Hippocampal formation (tissue), 2 donors: ENCODE measurements around the gene TNS4.

Source experiments
- DNase-seq, 2 donors: peaks; one replicate each; lab custom pipeline; 2025; lab: John Stamatoyannopoulos, UW

TNS4 gene

GRCh38 chr17:40440166-40440565, 61.3 kb downstream of the TNS4 start:
- DNase-seq = no peak

GRCh38 chr17:40437095-40437732, 64.2 kb downstream of the TNS4 start:
- no peak for DNase-seq

DNA sequence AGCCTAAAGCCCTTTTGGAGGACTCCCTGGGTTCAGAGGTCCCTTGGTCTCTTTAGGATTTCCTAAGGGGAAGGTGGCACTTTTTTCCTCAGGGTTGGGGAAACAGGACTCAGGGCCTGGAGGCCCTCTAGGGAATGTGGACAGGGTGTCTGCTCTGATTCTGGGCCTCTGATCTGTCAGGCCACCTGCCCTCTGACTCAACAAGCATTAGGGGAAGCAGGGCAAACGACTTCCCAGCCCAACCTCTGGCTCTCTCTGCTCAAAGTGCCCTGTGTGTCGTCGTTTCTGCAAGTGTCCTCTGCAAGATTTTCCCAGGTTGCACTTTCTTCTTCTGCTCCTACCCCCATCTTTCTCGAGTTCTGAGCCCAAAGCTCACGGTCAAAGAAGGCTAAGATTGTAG, 64.8 kb downstream of the TNS4 start:
- no peak for DNase-seq

DNA sequence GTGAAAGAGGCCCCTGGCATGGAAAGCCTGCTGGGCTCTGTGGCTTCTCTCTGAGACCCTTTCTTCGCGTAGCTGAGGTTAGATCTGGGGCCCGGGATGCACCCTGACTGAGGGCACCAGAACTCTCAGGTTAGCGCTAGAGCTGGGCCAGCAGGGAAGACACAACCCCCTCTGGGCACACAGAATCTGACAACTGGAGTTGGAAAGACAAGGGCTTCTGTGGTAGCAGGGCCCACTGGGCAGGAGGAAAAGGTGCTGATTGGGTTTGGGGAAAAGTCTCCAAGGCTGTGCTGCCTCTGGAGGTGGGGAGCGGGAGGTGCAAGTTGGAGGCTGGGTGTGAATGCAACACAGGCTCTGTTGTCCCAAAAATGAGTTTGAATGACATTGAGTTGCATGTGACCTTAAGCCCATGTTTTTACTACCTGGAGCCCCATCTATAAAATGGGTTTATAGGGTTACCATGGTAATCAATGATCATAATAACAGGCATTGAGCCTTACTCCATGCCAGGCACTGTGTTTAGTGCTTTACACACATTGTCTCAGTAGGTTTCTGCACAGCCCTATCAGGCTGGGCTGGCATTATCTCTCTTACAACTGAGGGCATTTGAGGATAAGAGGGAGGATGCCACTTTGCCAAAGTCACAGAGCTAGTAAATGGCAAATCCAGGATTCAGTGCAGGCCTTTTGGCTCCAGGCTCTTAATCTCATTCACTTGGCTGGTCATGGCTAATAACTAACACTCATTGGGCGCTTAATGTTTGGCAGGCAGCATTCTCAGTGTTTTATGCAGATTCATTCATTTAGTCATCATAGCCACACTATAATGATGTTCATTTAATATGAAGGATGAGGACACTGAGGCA, 67.6 kb downstream of the TNS4 start:
- DNase-seq = no peak

GRCh38 chr17:40432864-40433528, 68.4 kb downstream of the TNS4 start:
- DNase-seq = no peak

DNA sequence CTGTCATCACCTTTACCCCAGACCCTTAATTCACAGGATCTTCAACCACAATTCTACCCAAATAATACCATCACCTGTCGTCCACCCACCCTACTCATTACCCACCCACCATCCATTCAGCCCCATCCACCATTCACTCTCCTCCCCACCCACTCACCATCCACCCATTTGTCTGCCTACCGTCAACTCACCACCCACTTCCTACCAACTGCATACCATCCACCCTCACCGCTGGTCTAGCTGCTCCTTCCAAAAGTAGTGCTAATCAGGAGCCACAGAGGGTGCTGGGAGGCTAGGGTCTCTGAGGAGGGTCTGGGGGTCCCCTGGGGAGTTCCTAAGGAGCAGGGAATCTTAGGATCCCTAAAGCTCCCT, 70.2 kb downstream of the TNS4 start:
- no peak for DNase-seq

GRCh38 chr17:40430272-40431230, 70.9 kb downstream of the TNS4 start:
- DNase-seq = no peak

- no peak for DNase-seq
Measured at GRCh38 chr17:40427002-40427491, 74.4 kb downstream of the TNS4 start.
